GM10847 (cell line): ENCODE data around the gene STEAP4.

Source experiments
- POLR2A ChIP-seq: IDR thresholded peaks from 2 replicates; pipeline ENCODE4 v1.6.1; 2011; ENCODE audit not compliant: insufficient read length; ENCODE audit errors: extremely low read depth

Gene STEAP4

GRCh38 chr7:88318196-88318595 lies 11.5 kb upstream of the STEAP4 start:
- TF ChIP-seq POLR2A: no peak

- TF ChIP-seq POLR2A: no peak
These were observed 10.7 kb upstream of the STEAP4 start for GRCh38 chr7:88317422-88317821.

- no peak for TF ChIP-seq POLR2A
These were observed 9.8 kb upstream of the STEAP4 start for GRCh38 chr7:88316456-88316855.

DNA sequence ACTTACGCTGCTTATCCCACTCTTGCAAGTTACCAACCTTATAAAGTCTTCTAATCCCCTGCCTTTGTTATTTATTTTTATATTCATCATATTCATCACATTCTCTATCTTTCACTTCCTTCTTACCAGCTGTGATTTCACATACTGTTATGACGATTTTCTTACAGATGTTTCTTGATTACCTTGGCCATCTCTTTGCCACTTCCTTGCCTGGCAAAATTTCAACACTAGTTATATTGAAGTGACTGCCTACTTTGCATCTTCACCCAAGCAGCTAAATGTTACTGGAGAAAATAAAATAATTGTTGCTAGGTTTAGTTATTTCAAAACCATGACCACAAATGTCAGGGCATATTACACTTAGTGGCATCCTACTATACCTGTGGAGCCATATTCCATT lies 8.8 kb upstream of the STEAP4 start:
- no peak for TF ChIP-seq POLR2A

DNA sequence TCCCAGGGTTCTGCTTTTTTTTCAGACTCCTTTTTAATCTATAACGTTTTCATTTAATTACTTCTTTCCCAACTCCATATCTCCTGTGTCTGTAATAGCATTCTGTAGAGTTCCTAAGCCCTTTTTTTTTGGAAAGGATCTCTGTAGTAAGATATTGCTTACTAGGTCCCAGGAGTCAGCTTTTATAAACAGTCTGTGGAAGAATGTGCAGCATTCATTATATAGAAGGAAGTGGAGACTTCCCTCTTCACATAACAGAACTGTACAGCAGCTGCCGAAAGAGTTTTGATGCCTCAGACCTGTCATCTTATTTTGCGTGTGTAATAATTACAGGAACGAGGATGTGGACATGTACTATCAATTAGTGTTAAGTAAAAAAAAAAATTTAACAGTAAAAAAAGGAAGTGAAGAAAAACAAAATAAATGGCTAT lies 7.4 kb upstream of the STEAP4 start:
- TF ChIP-seq POLR2A: no peak

DNA sequence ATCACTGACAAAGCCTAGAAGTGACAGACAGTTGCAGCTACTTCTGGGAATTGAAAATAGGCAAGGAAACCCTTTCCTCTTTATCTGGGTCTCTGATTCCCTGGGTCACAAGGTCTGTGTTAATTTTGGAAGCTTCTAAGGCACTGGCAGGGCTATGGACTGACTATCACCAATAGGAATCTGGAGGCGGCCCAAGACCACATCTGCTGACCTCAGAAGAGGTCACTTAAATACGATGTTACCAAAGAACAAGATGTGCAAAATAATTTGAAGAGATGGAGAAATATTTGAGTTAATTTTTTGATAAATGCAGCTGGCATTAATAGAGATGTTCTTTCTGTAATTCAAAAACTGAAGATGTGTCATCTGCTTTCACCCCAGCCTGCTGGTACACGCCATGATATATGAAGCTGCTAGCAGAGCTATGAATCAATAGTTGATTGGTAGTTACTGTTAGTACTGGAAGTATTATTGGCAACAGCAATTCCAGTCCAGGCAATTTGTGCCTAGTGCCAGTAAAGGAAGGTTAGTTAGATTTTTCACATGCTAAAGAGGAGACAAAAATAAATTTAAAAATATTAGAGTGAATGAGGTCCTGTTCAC lies 5.5 kb upstream of the STEAP4 start:
- TF ChIP-seq POLR2A: no peak

- TF ChIP-seq POLR2A: no peak
These were observed 5.0 kb upstream of the STEAP4 start for GRCh38 chr7:88311675-88312036.

DNA sequence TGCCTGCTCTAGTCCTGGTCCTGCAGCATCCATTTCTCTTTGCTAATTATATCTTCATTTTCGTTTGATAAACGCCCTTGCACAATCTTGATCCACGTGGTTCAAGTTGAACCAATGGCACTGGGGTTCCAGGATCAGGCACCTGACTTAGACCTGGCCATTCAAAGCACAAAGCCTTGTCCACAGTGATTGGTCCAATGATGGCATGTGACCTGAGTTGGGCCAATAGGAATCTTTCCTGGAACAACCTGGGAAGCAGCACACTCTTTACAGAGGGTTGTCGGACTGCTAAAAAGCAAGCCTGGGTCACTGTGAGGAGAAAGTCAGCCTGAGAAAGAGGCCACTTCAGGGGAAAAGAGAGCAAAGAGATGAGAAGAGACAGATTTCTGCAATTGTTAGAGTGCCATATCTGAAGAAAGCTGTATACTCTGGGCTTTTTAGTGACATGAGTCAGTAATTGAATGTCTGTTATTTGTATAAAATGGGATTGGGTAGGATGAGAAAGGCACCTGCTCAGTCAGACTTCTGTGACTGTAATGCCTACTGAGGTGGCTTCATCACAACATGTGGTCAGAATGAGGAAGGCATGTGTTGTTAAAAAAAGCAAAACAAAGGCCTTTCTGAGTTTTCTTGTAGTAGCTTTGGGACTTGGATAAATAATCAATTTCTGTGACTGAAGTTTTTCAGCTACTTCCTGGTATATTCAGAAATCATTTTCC lies 4.4 kb upstream of the STEAP4 start:
- no peak for TF ChIP-seq POLR2A

- TF ChIP-seq POLR2A: no peak
These were observed 3.1 kb upstream of the STEAP4 start for GRCh38 chr7:88309819-88310218.

GRCh38 chr7:88307823-88308222 lies 1.1 kb upstream of the STEAP4 start:
- no peak for TF ChIP-seq POLR2A

DNA sequence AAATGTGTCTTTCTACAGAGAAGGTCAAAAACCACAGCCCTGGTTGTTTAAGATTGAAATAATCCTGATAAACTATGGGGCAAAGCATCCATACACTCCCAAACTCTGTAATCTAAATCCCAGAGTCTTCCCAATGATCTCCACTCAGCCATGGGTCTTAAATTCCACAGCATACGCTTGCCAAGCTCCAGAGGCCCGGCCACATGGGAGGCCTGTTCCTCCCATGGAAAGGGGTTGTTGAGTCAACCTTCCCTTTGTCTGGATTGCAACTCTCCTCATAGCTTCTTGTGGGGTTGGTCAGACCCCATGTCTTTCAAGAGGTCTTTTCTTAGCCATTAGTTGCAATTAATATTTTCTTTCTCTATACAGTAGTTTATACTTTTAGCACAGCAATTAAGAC lies 718 bp upstream of the STEAP4 start:
- no peak for TF ChIP-seq POLR2A

DNA sequence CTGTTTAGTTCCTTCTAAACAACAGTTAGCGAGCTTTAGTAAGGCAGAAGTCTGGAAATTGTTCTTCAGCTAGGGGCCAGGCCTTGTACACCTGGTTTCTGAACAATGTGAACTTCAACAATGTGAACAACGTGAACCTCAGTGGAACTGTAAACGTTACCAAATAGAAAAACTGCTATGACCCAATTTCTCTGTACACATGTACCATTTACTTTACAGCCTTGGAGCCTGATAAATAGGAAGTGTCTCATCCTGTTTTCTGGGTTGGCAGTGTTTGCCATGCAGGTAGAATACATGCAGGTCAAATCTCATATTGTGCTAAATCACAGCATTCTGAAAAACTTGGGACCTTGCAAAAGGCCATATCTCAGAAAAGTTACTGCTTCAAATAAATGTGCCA lies 1.6 kb downstream of the STEAP4 start:
- no peak for TF ChIP-seq POLR2A

DNA sequence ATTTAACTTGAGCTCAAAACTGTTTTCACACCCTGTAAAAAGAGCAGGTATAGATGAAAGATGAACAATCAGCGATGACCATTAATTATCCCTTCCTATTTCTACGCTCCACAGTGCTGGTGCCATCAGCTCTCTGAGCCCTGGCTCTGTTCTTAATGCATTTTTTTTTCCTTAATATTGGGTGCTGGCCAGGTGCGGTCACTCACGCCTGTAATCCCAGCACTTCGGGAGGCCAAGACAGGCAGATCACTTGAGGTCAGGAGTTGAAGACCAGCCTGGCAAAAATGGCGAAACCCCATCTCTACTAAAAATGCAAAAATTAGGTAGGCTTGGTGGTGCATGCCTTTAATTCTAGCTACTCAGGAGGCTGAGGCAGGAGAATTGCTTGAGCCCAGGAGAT lies 4.2 kb downstream of the STEAP4 start:
- TF ChIP-seq POLR2A: no peak

DNA sequence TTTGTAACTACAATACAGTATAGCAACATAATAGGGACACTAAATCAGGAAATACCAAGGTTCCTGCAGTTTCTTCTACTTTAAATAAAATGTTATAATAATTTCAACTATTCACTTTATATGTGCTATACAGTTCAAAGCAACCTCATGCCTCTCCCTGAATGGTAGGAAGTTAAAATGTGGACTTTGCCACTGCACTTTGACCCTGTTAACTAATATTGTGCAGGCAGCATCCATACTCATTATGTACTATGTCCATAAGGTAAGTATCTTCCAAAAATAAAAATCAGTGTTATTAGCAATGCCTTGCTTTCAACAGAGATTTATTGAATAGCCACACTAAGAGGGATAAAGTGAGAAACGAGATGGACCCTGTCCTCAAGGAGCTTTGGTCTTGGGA lies 4.8 kb downstream of the STEAP4 start:
- TF ChIP-seq POLR2A: no peak

DNA sequence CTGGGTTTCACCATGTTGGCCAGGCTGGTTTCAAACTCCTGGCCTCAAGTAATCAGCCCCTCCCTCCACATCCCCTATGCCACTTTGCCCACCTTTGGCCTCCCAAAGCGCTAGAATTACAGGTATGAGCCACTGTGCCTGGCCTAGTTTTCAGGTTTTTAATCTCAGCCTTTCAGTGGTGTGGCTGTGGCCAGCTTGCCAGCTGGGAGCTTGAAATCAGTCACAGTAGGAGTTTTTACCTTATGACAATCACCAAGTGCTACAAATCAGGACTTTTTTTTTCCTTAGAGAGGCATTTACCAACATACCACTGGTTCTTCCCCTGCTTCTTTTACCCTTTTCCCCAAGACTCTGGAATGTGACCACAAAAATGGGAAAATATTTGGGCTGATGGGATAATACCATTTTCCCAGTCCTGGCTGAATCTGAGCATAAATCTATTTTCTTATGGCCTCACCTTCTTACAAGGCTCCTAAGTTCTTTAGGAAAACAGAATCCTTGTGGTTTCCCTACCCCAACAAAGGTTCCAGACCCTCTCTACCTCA lies 6.2 kb downstream of the STEAP4 start:
- no peak for TF ChIP-seq POLR2A

DNA sequence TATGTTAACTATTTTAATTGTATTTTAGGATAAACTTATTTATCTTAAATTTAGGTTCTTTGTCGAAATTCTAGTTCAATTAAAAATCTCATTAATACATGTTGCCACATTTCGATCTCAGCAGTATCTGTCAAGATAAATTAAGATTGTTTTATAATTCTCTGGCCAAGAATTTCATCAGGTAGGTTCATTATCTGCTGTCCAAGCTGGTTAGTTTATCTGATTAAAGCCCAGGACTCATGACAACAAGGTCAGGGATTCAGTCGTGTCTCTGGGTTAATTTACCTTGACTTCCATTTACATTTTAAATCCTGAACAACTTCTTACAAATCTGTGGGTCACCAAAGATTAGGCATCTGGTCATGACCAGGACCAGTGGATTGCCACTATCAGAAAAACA lies 7.6 kb downstream of the STEAP4 start:
- TF ChIP-seq POLR2A: no peak

GRCh38 chr7:88293866-88294265 lies 12.8 kb downstream of the STEAP4 start:
- TF ChIP-seq POLR2A: no peak
